ENCODE measurements around the gene NOS1AP. TPM values are rescaled to one million over a fixed set of nuclear protein-coding genes. Genes with fewer than 3 reads are reported as not detected.
"Not testable (repeated sequence)": the region's sequence is repeated elsewhere in the genome, so short reads cannot be mapped to it uniquely, and the experiment has no call there.

Gene NOS1AP
- total RNA-seq, 2 experiments from 2014 or later: 0.34 to 0.35 TPM

DNA sequence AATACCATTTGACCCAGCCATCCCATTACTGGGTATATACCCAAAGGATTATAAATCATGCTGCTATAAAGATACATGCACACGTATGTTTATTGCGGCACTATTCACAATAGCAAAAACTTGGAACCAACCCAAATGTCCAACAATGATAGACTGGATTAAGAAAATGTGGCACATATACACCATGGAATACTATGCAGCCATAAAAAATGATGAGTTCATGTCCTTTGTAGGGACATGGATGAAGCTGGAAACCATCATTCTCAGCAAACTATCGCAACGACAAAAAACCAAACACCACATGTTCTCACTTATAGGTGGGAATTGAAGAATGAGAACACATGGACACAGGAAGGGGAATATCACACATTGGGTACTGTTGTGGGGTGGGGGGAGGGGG is 104.5 kb downstream of the NOS1AP start:
- H3K27ac Mint-ChIP-seq; POLR2A ChIA-PET; H3K36me3 Mint-ChIP-seq (ENCODE audit: low read depth); H3K9me3 Mint-ChIP-seq (ENCODE audit: low read depth); H3K4me3 Mint-ChIP-seq; CTCF ChIA-PET; H3K4me1 Mint-ChIP-seq; intact Hi-C loops (cut with DNase I, micrococcal nuclease); ATAC-seq; H3K27me3 Mint-ChIP-seq; DNase-seq: not testable (repeated sequence)

DNA sequence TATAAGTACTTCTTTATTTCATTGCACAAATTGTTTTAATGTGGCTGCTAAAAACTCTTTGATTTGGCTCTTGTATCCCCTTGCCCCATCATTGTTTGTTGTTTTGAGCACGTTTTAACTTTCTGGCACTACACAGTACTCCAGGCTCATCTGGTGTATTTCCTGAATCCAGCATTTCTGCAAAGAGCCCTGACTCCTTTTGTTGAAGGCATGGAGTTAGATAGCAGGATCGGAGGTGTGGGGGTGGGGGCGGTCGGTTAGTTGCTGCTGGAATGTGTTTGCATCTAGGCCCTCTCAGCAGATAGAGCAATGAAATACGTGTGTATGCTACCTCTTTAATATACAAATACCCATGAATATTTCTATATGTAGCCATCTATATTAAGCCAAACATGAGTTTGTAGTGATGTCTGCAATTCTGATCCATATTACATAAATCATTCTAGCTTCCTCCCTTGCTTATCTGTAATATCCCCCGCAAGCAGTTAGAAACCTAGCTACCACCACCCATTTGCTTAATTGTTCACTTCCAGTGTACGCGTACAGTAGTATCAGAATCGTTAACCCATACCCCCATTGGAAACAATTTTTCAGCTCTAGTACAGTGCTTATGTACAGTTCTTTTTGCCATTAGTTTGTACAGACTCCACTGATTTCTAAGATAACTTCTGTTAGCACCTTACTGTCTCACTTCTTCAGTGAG is 106.0 kb downstream of the NOS1AP start:
- ChIA-PET POLR2A (no interaction called here), CTCF (no interaction called here)
- ATAC-seq (no peak), DNase-seq (no peak)
- intact Hi-C loops (cut with DNase I, micrococcal nuclease): no loop called here
- Mint-ChIP-seq H3K36me3 (ENCODE audit: low read depth) (no peaks in the 10 kb centered on the region), H3K27me3 (peaks cover 5% of the 10 kb centered on the region), H3K27ac (no peak overlapping the region), H3K4me3 (no peak overlapping the region), H3K4me1 (no peaks in the 10 kb centered on the region), H3K9me3 (ENCODE audit: low read depth) (no peaks in the 10 kb centered on the region)

DNA sequence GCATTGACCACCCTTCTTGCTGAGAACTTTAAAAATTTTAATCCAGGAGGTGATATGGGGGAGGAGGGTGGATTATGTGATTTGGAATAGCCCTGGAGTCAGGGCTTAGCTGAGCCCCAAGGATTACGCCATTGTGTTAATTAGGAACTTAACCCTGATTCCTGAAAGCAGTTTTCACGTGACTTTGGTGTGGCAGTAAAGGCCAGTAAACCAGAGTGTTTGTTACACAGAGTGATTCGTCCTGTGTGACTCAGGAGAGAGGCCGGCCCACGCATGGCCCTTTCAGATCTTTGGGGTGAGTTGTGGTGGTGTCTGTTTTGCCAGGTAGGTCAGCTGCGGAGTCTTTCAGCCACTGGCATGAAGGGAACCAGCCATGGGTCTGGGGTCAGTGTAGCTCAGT is 107.6 kb downstream of the NOS1AP start:
- peaks cover 5% of the 10 kb centered on the region for H3K27me3 Mint-ChIP-seq
- POLR2A ChIA-PET: interaction anchor here (0.7 kb wide), 1 partner anchor 55 kb away, joined by 4 read pairs; no protein-coding TSS in a partner anchor
- H3K4me1 Mint-ChIP-seq: no peaks in the 10 kb centered on the region
- DNase-seq: no peak
- H3K36me3 Mint-ChIP-seq (ENCODE audit: low read depth): no peaks in the 10 kb centered on the region
- no peaks in the 10 kb centered on the region for H3K9me3 Mint-ChIP-seq (ENCODE audit: low read depth)
- H3K4me3 Mint-ChIP-seq: no peak overlapping the region
- intact Hi-C loops (cut with DNase I, micrococcal nuclease): no loop called here
- ATAC-seq: no peak
- H3K27ac Mint-ChIP-seq: no peak overlapping the region
- CTCF ChIA-PET: no interaction called here

DNA sequence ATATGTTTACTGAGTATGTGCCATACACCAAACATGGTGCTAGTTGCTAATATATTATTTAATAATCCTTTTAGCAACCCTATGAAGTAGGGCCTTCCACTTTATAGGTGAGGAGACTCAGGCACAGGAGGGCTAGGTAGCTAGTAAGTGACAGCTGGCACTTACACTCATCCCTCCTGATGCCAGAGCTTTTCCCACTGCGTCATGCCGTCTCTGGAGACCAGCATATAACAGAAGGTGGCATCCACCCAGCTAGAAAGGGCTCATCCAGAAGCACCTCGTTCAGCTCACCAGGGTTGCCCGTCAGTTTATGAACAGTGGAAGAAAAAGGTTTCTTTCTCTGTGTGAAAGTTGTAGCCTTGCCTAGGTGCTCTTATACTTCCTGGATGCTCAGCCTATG is 108.9 kb downstream of the NOS1AP start:
- Mint-ChIP-seq H3K36me3 (ENCODE audit: low read depth) (no peaks in the 10 kb centered on the region), H3K9me3 (ENCODE audit: low read depth) (no peaks in the 10 kb centered on the region), H3K27ac (no peak overlapping the region), H3K27me3 (peaks cover 6% of the 10 kb centered on the region), H3K4me1 (no peaks in the 10 kb centered on the region), H3K4me3 (no peak overlapping the region)
- ChIA-PET POLR2A (no interaction called here), CTCF (interaction anchor here (0.8 kb wide), 1 partner anchor 49 kb away, joined by 3 read pairs; no protein-coding TSS in a partner anchor)
- intact Hi-C loops (cut with DNase I, micrococcal nuclease): no loop called here
- ATAC-seq: no peak
- DNase-seq: no peak

DNA sequence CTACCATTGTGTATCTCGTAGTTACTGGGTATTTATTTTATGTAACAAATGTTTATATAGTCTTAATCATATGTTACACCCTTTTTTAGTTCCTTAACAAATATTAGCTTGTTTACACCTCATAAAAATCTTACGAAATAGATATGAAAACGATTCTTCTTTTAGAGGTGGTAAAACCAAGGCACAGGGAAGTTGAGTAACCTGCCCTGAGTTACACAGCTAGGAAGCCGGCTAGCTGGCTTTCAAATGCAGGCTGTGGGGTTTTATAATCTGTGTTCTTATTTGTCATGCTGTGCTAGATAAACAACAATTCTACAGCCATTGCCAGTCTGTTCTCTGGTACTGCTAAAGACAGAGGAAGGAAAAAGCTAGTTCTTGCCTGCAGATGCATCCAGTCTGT is 109.6 kb downstream of the NOS1AP start:
- DNase-seq (no peak), ATAC-seq (no peak)
- intact Hi-C loops (cut with DNase I, micrococcal nuclease): no loop called here
- Mint-ChIP-seq H3K27ac (no peak overlapping the region), H3K27me3 (peaks cover 10% of the 10 kb centered on the region), H3K9me3 (ENCODE audit: low read depth) (no peaks in the 10 kb centered on the region), H3K4me3 (no peak overlapping the region), H3K36me3 (ENCODE audit: low read depth) (no peaks in the 10 kb centered on the region), H3K4me1 (no peaks in the 10 kb centered on the region)
- CTCF ChIA-PET: interaction anchor here (0.8 kb wide), 1 partner anchor 49 kb away, joined by 3 read pairs; no protein-coding TSS in a partner anchor
- POLR2A ChIA-PET: no interaction called here

DNA sequence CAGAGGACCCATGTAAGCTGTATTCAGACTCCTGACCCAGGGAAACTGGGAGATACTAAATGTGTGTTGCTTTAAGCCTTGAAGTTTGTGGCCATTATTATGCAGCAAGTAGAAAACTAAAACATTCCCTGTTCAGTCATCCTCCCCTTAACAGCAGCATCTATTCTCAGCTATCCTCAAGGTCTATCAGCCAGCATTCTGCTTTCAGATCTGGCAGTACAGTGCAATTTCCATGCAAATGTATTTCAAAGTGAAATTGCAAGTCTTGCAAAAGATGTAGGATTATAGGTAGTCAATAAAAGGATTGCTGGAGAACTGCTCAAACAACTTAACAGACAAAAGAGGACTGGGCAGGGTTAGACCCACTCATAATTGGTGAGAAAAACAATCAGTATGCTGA is 111.3 kb downstream of the NOS1AP start:
- no peaks in the 10 kb centered on the region for H3K36me3 Mint-ChIP-seq (ENCODE audit: low read depth)
- CTCF ChIA-PET: no interaction called here
- H3K27me3 Mint-ChIP-seq: peaks cover 12% of the 10 kb centered on the region
- H3K4me3 Mint-ChIP-seq: no peak overlapping the region
- H3K27ac Mint-ChIP-seq: no peak overlapping the region
- POLR2A ChIA-PET: no interaction called here
- no peaks in the 10 kb centered on the region for H3K4me1 Mint-ChIP-seq
- H3K9me3 Mint-ChIP-seq (ENCODE audit: low read depth): no peaks in the 10 kb centered on the region
- DNase-seq (no peak), ATAC-seq (no peak)
- intact Hi-C loops (cut with DNase I, micrococcal nuclease): no loop called here

DNA sequence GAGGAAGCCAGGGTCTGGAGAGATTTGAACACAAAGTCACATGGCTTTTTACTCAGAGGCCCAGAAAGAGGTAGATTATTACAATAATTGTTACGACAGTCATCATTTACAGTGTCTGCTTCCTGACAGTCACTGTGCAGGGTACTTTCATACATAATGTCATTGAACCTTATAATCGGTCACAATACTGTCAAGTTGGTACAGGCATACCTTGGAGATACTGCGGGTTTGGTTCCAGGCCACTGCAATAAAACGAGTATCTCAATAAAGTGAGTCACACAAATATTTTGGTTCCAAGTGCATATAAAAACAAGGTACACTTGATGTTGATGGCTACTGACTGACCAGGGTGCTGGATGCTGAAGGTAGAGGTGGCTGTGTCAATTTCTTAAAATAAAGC is 112.6 kb downstream of the NOS1AP start:
- Mint-ChIP-seq H3K27ac (no peak overlapping the region), H3K9me3 (ENCODE audit: low read depth) (no peaks in the 10 kb centered on the region), H3K4me1 (no peaks in the 10 kb centered on the region), H3K36me3 (ENCODE audit: low read depth) (no peaks in the 10 kb centered on the region), H3K27me3 (peaks cover 16% of the 10 kb centered on the region), H3K4me3 (no peak overlapping the region)
- intact Hi-C loops (cut with DNase I, micrococcal nuclease): no loop called here
- DNase-seq: no peak
- ATAC-seq: no peak
- ChIA-PET CTCF (no interaction called here), POLR2A (no interaction called here)

DNA sequence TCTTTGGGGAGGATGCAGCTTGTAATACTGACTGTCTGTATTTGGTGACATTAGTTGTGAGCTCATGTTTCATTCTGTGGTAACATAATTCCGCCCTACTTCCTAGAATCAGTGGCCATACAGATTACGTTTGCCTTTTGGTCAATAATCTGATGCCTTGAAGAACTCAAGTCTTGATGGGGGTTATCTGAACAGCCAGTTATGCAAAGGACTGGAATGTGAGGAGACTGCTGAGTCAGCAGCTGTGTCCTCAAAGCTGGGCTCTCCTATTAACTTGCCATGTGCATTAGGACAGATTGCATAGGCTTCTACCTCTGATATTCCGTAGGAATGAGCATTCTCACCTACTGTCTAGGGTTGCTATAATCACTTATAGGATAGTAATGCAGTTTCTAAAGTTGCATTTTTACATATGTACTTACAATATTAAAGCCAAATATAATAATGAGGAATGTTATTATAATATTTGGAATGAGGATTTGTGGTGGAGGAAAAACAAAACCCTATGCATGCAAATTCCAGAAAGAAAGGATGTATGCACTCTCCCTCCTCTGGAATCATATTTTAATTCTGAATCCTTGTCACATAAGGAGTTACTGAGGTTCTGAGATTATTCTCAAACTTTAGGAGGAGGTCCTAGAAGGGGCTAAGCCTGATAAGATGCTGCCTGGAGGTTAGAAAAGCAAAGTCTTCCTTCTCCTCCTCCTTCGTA is 116.0 kb downstream of the NOS1AP start:
- Mint-ChIP-seq H3K27ac (no peak overlapping the region), H3K9me3 (ENCODE audit: low read depth) (no peaks in the 10 kb centered on the region), H3K36me3 (ENCODE audit: low read depth) (no peaks in the 10 kb centered on the region), H3K4me3 (no peak overlapping the region), H3K4me1 (no peaks in the 10 kb centered on the region), H3K27me3 (peaks cover 11% of the 10 kb centered on the region)
- CTCF ChIA-PET: interaction anchor here (1.0 kb wide), 1 partner anchor 38 kb away, joined by 4 read pairs; no protein-coding TSS in a partner anchor
- POLR2A ChIA-PET: no interaction called here
- ATAC-seq: no peak
- intact Hi-C loops (cut with DNase I, micrococcal nuclease): no loop called here
- DNase-seq: no peak

DNA sequence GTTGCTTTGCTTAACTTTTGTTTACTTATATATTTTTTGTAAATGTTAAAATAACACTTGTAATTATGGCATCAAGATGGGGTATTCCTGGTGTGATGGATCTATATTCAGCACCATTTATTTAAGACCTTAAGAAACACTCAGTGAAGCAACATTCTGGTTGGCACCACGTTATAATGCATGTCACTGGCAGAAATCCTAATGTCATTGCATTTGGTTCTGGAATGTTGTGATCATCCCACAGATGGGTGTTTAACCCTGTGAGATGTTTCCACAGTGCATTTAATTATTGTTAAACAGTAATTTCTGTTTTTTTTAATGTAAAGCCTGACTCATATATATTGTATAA is 116.5 kb downstream of the NOS1AP start:
- intact Hi-C loops (cut with DNase I, micrococcal nuclease): no loop called here
- H3K9me3 Mint-ChIP-seq (ENCODE audit: low read depth): no peaks in the 10 kb centered on the region
- H3K4me3 Mint-ChIP-seq: no peak overlapping the region
- DNase-seq: no peak
- no peak for ATAC-seq
- POLR2A ChIA-PET: no interaction called here
- H3K36me3 Mint-ChIP-seq (ENCODE audit: low read depth): no peaks in the 10 kb centered on the region
- H3K27me3 Mint-ChIP-seq: peaks cover 11% of the 10 kb centered on the region
- H3K27ac Mint-ChIP-seq: no peak overlapping the region
- CTCF ChIA-PET: no interaction called here
- no peaks in the 10 kb centered on the region for H3K4me1 Mint-ChIP-seq

DNA sequence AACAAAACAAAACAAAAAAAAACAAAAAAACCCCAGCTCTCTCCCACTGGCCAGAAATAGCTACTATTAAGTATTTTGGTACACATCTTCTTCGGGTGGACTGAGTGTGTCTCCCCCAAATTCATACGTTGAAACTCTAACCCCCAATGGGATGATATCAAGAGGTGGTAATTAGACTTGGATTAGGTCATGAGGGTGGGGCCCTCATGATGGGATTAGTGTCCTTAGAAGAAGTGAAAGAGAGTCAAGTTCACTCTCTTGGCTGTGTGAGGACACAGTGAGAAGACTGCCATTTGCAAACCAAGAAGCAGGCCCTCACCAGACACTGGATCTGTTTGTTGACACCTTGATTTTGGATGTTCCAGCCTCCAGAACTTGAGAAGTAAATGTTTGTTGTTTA is 116.9 kb downstream of the NOS1AP start:
- no peaks in the 10 kb centered on the region for H3K9me3 Mint-ChIP-seq (ENCODE audit: low read depth)
- CTCF ChIA-PET: no interaction called here

DNA sequence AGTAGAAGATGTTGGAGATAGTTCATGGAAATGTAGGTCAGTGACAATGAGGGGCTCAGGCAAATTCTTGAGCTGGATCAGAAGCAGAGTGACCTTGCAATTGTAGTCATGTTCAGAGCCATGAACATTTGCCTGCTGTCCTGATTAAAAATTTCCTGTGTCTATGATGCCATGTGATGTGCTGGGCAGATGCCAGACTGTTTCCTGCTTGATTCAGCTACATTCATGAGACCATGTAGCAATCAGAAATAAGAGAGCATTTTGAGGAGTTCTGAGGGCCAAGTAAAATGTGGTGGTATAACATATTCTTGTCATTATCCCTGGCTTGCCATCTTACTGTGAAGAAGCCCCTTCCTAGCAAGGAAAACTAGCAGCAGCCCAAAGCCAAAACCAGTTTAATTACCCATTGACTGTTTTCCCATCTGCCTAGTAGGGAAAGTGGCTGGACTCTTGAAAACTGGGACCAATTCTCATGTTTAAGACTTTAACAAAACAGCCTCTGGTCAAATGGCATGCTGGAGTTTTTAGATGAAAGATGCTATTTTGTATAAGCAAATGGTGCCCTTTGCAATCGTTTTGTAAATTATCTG is 118.3 kb downstream of the NOS1AP start:
- H3K36me3 Mint-ChIP-seq (ENCODE audit: low read depth): no peaks in the 10 kb centered on the region
- intact Hi-C loops (cut with DNase I, micrococcal nuclease): no loop called here
- no peak overlapping the region for H3K4me3 Mint-ChIP-seq
- DNase-seq (no peak), ATAC-seq (no peak)
- POLR2A ChIA-PET: no interaction called here
- CTCF ChIA-PET: interaction anchor here (0.7 kb wide), 1 partner anchor 25 kb away, joined by 3 read pairs; no protein-coding TSS in a partner anchor
- no peaks in the 10 kb centered on the region for H3K4me1 Mint-ChIP-seq
- H3K27ac Mint-ChIP-seq: no peak overlapping the region
- no peaks in the 10 kb centered on the region for H3K9me3 Mint-ChIP-seq (ENCODE audit: low read depth)
- peaks cover 11% of the 10 kb centered on the region for H3K27me3 Mint-ChIP-seq

More for the DNA sequence above, 116.9 kb downstream of the NOS1AP start:
- Mint-ChIP-seq H3K27ac (no peak overlapping the region), H3K27me3 (peaks cover 11% of the 10 kb centered on the region), H3K4me3 (no peak overlapping the region), H3K36me3 (ENCODE audit: low read depth) (no peaks in the 10 kb centered on the region), H3K4me1 (no peaks in the 10 kb centered on the region)
- intact Hi-C loops (cut with DNase I, micrococcal nuclease): no loop called here
- no peak for ATAC-seq
- POLR2A ChIA-PET: no interaction called here
- no peak for DNase-seq

DNA sequence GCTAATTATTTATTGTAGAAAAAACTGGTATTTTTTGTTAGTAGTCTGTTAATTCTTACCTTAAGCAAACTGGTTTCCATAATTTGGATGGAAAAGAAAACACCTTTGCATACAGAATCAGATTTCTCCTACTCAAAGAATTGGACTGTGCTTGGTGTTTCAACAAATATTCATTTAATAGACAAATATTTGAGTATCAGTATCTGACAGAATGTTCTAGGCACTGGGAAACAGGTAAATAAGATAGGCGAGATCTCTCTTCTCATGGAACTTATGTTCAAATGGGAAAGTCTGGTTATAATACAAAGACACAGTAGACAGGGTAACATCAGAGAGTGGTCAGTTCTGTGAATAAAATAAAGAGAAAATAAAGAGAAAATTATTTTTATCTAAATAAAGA is 119.9 kb downstream of the NOS1AP start:
- no peak for ATAC-seq
- no peak for DNase-seq
- Mint-ChIP-seq H3K4me3 (no peak overlapping the region), H3K27me3 (peaks cover 6% of the 10 kb centered on the region), H3K9me3 (ENCODE audit: low read depth) (no peaks in the 10 kb centered on the region), H3K27ac (no peak overlapping the region), H3K36me3 (ENCODE audit: low read depth) (no peaks in the 10 kb centered on the region), H3K4me1 (no peaks in the 10 kb centered on the region)
- intact Hi-C loops (cut with DNase I, micrococcal nuclease): no loop called here
- ChIA-PET CTCF (no interaction called here), POLR2A (no interaction called here)
